ENCODE results near the gene GLP1R. TPM values are rescaled to one million over a fixed set of nuclear protein-coding genes. Genes with fewer than 3 reads are reported as not detected.

Gene GLP1R
- total and polyA plus RNA-seq, 2 of the 13 experiments (the other 11 are each of a cell fraction or from before 2014, with no cell fraction given), result not detected

DNA sequence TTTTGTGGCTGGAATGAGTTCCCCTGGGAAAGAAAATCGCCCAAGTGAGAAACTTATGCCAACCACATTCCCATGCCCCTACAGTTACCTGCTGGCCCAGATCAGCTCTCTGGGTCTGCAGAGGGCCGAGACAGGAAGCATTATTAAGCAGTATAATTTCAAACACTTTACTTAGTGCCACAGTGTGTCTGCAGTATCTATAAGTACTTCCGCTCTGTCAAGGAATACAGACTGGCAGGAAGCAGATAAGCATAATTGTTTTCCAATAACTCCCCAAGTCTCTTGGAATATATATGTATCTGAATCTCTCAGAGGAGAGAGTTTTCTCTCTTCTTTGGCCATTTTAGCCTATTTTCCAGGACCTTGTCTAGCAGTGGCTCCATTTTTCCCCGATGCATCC, 41.5 kb downstream of the GLP1R start:
- 32% methylated on average over 4 of the region's 4 CpGs for WGBS (ENCODE audit: low lambda C conversion rate)
- FAIRE-seq (no peak), DNase-seq (ENCODE audit: low spot score) (no peak), ATAC-seq (no peak)
- 0 out of 2 replicates have a peak, but pooled peaks cover 8% of the 10 kb centered on the region for H3K4me1 ChIP-seq (ENCODE audit: insufficient read depth, low read length)
- H2AFZ ChIP-seq (ENCODE audit: low read length), result no peak overlapping the region
- intact Hi-C loops (cut with micrococcal nuclease; ENCODE audit: unreplicated experiment) (no loop called here), in situ Hi-C loops (cut with HindIII; ENCODE audit: extremely low pct_ligation_motif_present, low pct_unique_long_range_greater_than_20kb) (no loop called here)
- no peaks in the 10 kb centered on the region for H4K20me1 ChIP-seq (ENCODE audit: insufficient read depth, low read length)
- H3K4me2 ChIP-seq (ENCODE audit: low read depth, low read length), result no peak overlapping the region
- H3K36me3 ChIP-seq (replicated peaks in 1 of 2; ENCODE audit: control insufficient read depth in 1 of 2, insufficient read depth in 2 of 2, low read length in 2 of 2), result no peaks in the 10 kb centered on the region
- no peak overlapping the region for H3K4me3 ChIP-seq (replicated peaks in 1 of 3; ENCODE audit: insufficient read depth in 1 of 3, low read depth in 2 of 3, low read length in 3 of 3)
- CTCF ChIA-PET (ENCODE audit: low intra/inter-chr PET ratio, low total read pairs), result no interaction called here
- TF ChIP-seq RORA (CRISPR knock-in tag; IDR thresholded peaks at IDR 0.05) (no peak), GPN1 (CRISPR knock-in tag; IDR thresholded peaks at IDR 0.05; ENCODE audit: borderline replicate concordance) (no peak), CBX2 (IDR thresholded peaks at IDR 0.05; ENCODE audit: low read depth, low read length) (no peak), CBX2 (CRISPR knock-in tag; IDR thresholded peaks at IDR 0.05; ENCODE audit: low read depth) (no peak), ZFP62 (CRISPR knock-in tag; IDR thresholded peaks at IDR 0.05) (no peak), ISL2 (CRISPR knock-in tag; IDR thresholded peaks at IDR 0.05) (no peak)
- TF ChIP-seq, protein P1, sequence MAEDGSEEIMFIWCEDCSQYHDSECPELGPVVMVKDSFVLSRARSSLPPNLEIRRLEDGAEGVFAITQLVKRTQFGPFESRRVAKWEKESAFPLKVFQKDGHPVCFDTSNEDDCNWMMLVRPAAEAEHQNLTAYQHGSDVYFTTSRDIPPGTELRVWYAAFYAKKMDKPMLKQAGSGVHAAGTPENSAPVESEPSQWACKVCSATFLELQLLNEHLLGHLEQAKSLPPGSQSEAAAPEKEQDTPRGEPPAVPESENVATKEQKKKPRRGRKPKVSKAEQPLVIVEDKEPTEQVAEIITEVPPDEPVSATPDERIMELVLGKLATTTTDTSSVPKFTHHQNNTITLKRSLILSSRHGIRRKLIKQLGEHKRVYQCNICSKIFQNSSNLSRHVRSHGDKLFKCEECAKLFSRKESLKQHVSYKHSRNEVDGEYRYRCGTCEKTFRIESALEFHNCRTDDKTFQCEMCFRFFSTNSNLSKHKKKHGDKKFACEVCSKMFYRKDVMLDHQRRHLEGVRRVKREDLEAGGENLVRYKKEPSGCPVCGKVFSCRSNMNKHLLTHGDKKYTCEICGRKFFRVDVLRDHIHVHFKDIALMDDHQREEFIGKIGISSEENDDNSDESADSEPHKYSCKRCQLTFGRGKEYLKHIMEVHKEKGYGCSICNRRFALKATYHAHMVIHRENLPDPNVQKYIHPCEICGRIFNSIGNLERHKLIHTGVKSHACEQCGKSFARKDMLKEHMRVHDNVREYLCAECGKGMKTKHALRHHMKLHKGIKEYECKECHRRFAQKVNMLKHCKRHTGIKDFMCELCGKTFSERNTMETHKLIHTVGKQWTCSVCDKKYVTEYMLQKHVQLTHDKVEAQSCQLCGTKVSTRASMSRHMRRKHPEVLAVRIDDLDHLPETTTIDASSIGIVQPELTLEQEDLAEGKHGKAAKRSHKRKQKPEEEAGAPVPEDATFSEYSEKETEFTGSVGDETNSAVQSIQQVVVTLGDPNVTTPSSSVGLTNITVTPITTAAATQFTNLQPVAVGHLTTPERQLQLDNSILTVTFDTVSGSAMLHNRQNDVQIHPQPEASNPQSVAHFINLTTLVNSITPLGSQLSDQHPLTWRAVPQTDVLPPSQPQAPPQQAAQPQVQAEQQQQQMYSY (CRISPR knock-in tag; IDR thresholded peaks at IDR 0.05), result no peak
- H3K79me2 ChIP-seq (ENCODE audit: insufficient read depth, low read length), result no peaks in the 10 kb centered on the region
- H3K27ac ChIP-seq (ENCODE audit: extremely low read length, insufficient read depth, low read length), result no peak overlapping the region
- H3K9ac ChIP-seq (ENCODE audit: insufficient read depth, low read depth, low read length), result no peak overlapping the region
- peaks cover 0 to 33% of the 10 kb centered on the region in 2 experiments; a peak in 2 of 5 replicates for H3K27me3 ChIP-seq (ENCODE audit: control insufficient read depth in 1 of 2, insufficient read depth in 2 of 2, low read length in 2 of 2)
- no peaks in the 10 kb centered on the region for H3K9me3 ChIP-seq (ENCODE audit: low read length)
- BruUV-seq (replicated peaks), result no TSS peak
- POLR2A ChIA-PET, result no interaction called here
